Neutrophil (primary cell): ENCODE measurements around the gene PPY.
"Not testable (repeated sequence)": the region's sequence is repeated elsewhere in the genome, so short reads cannot be mapped to it uniquely, and the experiment has no call there.

Experiments
- H3K27ac ChIP-seq: fragments of 200-600 bp; sonication (generic); 2 replicates; pipeline ENCODE4 v1.5.1; 2016; ENCODE audit warnings: mild to moderate bottlenecking, moderate library complexity
- H3K27me3 ChIP-seq: fragments of 200-600 bp; sonication (generic); 2 replicates; pipeline ENCODE4 v1.6.0; 2016; ENCODE audit warnings: mild to moderate bottlenecking
- H3K36me3 ChIP-seq: fragments of 200-600 bp; sonication (generic); 2 replicates; pipeline ENCODE4 v1.5.1; 2017
- H3K4me1 ChIP-seq, 2 experiments: fragments of 200-600 bp in 1 of 2; sonication (generic) in 1 of 2; 1 replicate in 1 of 2; 2 replicates in 1 of 2; pipeline versions ENCODE4 v1.5.1 to v1.6.1; 2013 to 2016; ENCODE audit warnings: low read depth in 1 of 2, low read length in 1 of 2, mild to moderate bottlenecking in 1 of 2, moderate library complexity in 1 of 2; ENCODE audit not compliant: control insufficient read depth in 1 of 2, insufficient read depth in 1 of 2
- H3K4me3 ChIP-seq, 2 experiments: fragments of 200-600 bp in 1 of 2; sonication (generic) in 1 of 2; 1 replicate in 1 of 2; 2 replicates in 1 of 2; pipeline ENCODE4 v1.5.1; 2013 to 2016; ENCODE audit warnings: low read depth in 1 of 2, low read length in 1 of 2, mild to moderate bottlenecking in 1 of 2, moderate library complexity in 1 of 2
- H3K9me3 ChIP-seq: fragments of 200-600 bp; sonication (generic); 2 replicates; pipeline ENCODE4 v1.5.1; 2016
- TF ChIP-seq, protein P1 (sequence below): fragments of 200-600 bp; sonication (generic); IDR thresholded peaks from 2 replicates; pipeline ENCODE4 v1.5.1; 2016; ENCODE audit warnings: antibody characterized with exemption

The PPY gene

DNA sequence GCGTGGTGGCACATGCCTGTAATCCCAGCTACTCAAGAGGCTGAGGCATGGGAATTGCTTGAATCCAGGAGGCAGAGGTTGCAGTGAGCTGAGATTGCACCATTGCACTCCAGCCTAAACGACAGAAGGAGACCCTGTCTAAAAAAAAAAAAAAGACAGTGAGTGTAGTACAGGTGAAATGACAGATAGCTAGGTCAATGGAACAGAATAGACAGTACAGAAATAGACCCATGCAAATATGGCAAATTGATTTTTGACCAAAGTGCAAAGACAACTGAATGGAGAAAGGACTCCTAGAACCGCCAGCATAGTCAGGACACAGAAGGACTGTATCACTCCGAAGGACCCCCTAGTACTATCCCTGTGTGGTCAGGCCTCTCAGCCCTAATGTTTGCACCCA is 28.1 kb upstream of the PPY start:
- Histone ChIP-seq H3K9me3 (no peaks in the 10 kb centered on the region), H3K27ac (no peak overlapping the region), H3K27me3 (peaks cover 27% of the 10 kb centered on the region), H3K4me3 (no peak overlapping the region), H3K4me1 (no peaks in the 10 kb centered on the region), H3K36me3 (no peaks in the 10 kb centered on the region)
- TF ChIP-seq, protein P1, sequence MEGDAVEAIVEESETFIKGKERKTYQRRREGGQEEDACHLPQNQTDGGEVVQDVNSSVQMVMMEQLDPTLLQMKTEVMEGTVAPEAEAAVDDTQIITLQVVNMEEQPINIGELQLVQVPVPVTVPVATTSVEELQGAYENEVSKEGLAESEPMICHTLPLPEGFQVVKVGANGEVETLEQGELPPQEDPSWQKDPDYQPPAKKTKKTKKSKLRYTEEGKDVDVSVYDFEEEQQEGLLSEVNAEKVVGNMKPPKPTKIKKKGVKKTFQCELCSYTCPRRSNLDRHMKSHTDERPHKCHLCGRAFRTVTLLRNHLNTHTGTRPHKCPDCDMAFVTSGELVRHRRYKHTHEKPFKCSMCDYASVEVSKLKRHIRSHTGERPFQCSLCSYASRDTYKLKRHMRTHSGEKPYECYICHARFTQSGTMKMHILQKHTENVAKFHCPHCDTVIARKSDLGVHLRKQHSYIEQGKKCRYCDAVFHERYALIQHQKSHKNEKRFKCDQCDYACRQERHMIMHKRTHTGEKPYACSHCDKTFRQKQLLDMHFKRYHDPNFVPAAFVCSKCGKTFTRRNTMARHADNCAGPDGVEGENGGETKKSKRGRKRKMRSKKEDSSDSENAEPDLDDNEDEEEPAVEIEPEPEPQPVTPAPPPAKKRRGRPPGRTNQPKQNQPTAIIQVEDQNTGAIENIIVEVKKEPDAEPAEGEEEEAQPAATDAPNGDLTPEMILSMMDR, result no peak

DNA sequence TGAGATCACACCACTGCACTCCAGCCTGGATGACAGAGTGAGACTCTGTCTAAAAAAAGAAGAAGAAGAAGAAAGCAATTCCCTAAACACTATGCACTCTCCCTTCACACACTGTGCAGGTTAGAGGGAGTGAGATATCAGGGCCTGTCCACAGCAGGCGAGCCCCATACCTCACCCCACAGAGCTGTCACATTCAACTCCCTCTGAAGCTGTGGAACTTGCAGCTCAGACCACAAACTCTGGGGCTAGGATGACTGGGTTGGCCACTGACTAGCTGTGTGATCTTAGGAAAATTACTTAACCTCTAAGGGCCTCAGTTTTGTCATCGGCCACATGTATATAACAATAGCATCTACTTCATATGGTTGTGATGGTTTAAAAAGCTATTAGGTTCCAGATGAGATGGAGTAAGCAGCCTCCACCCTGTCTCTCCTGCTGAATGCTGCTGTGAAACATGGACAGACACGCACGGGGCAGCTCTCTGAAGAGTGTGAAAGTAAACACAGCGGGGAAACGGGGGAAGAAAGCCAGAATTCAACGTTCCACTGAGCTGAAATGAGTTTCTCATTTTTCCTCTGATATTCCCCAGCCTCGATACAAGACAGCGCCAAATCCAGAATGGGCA is 25.1 kb upstream of the PPY start:
- no peaks in the 10 kb centered on the region for H3K4me1 ChIP-seq
- H3K9me3 ChIP-seq, result no peaks in the 10 kb centered on the region
- TF ChIP-seq, protein P1, result no peak
- peaks cover 6% of the 10 kb centered on the region for H3K27me3 ChIP-seq
- H3K36me3 ChIP-seq, result no peaks in the 10 kb centered on the region
- H3K4me3 ChIP-seq, result no peak overlapping the region
- no peak overlapping the region for H3K27ac ChIP-seq

DNA sequence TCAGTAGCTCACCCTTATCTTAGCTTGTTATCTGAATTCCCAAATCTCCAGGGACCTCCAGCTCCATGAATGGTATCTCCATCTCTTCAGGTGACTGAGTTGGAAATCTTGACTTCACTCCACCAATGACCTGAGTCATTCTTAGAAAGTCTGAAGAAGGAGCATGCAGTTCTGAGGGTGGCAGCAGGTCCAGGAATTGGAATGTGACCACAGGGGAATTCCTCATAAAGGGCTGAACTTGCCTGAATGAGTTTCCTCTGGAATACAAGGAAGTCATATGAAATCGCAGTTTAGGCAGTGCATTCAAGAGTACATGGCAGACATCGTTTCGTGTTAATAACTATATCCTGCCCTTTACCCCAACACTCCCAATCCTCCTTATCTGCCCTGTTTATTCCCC is 24.0 kb upstream of the PPY start:
- Histone ChIP-seq H3K4me3 (no peak overlapping the region), H3K4me1 (no peaks in the 10 kb centered on the region), H3K36me3 (no peaks in the 10 kb centered on the region), H3K27ac (no peak overlapping the region), H3K9me3 (no peaks in the 10 kb centered on the region), H3K27me3 (peaks cover 15% of the 10 kb centered on the region)
- TF ChIP-seq, protein P1, result no peak

DNA sequence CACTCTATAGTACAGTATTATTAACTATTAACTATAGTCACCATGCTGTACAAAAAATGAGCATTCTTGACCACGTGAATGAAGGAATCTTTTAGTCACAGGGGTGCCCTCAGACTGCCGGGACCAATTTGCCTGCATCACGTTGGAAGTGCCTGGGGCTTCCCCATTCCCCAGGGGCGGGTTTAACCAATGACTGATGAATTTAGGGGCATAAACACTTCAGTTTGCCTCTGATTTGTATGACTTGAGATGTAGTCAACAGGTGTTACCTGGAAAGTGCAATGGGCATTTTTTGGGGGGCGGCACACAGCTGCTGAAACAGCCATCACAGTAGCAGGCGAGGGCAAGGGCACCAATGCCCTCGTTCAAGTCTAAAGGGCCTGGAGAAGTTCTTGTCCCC is 20.2 kb upstream of the PPY start:
- no peak overlapping the region for H3K4me3 ChIP-seq
- H3K27me3 ChIP-seq, result peaks cover 20% of the 10 kb centered on the region
- TF ChIP-seq, protein P1, result no peak
- no peaks in the 10 kb centered on the region for H3K36me3 ChIP-seq
- H3K4me1 ChIP-seq, result no peaks in the 10 kb centered on the region
- no peaks in the 10 kb centered on the region for H3K9me3 ChIP-seq
- no peak overlapping the region for H3K27ac ChIP-seq

DNA sequence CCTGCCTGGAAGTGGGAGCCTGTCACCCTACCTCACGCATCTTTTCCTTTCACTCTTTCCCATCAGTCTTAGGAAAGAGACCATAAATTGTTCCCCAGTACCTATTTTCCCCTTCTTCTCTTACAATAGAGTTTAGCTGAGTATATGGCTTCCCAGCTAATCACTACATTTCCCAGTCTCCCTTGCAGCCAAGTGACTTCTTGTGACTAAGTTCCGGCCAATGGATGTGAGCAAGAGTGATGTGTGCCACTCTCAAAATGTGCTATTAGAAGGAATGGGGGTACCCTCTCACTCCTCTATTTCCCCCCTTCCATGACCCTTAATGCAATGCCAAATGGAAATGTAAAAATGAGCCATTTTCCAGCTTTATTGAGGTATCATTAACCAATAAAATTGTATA is 19.7 kb upstream of the PPY start:
- TF ChIP-seq, protein P1, result no peak
- H3K27ac ChIP-seq, result no peak overlapping the region
- H3K4me1 ChIP-seq, result no peaks in the 10 kb centered on the region
- no peaks in the 10 kb centered on the region for H3K9me3 ChIP-seq
- H3K36me3 ChIP-seq, result no peaks in the 10 kb centered on the region
- H3K27me3 ChIP-seq, result peaks cover 20% of the 10 kb centered on the region
- H3K4me3 ChIP-seq, result no peak overlapping the region

DNA sequence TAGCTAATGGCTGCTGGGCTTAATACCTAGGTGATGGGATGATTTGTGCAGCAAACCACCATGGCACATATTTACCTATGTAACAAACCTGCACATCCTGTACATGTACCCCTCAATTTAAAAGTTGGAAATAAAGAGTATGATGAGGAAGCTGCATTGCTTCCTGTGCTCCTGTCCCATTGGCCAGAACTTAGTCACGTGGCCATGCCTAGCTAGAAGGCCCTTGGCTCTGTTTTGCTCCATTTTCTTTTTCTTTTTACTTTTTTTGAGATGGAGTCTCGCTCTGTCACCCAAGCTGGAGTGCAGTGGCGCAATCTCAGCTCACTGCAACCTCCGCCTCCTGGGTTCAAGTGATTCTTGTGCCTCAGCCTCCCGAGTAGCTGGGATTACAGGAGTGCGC is 19.0 kb upstream of the PPY start:
- peaks cover 20% of the 10 kb centered on the region for H3K27me3 ChIP-seq
- not testable (repeated sequence) for H3K9me3 ChIP-seq, H3K4me3 ChIP-seq, H3K4me1 ChIP-seq, H3K27ac ChIP-seq, H3K36me3 ChIP-seq
